AG04450 (cell line): ENCODE results near the gene IFNA7. TPM values are rescaled to one million over a fixed set of nuclear protein-coding genes. Genes with fewer than 3 reads are reported as not detected.
"Not testable (repeated sequence)": the region's sequence is repeated elsewhere in the genome, so short reads cannot be mapped to it uniquely, and the experiment has no call there.

Experiments
- CTCF ChIA-PET: fragments of 300-600, 350-600 bp; formaldehyde crosslinking; extraction: SDS; loops from one replicate; lab custom pipeline; 2022; ENCODE audit warnings: antibody characterized with exemption, inconsistent platforms; lab: Charles Lee
- POLR2A ChIA-PET: fragments of 350-600 bp; formaldehyde crosslinking; extraction: SDS; loops from one replicate; lab custom pipeline; 2021; ENCODE audit warnings: antibody characterized with exemption, inconsistent platforms; lab: Yijun Ruan, JAX
- DNase-seq: peaks from one replicate; pipeline ENCODE4 v3.0.0-alpha.2; 2011; ENCODE audit warnings: low read depth, low spot score
- H3K27ac ChIP-seq: one replicate; pipeline ENCODE4 v1.5.1; 2012; ENCODE audit warnings: low read depth, low read length, control low read depth
- H3K27me3 ChIP-seq: one replicate; pipeline ENCODE4 v1.6.0; 2012; ENCODE audit warnings: low read length; ENCODE audit not compliant: control insufficient read depth, insufficient read depth
- H3K4me3 ChIP-seq: 2 replicates; pipeline ENCODE4 v1.5.1; 2011; ENCODE audit warnings: mild to moderate bottlenecking, low read depth, low read length, control low read depth
- H3K9me3 ChIP-seq: 2 replicates; pipeline ENCODE4 v1.5.1; 2012; ENCODE audit warnings: low read length; ENCODE audit not compliant: control insufficient read depth, insufficient read depth
- polyA plus RNA-seq: library from polyadenylated mRNA; depleted of rRNA; stranded (reverse); fragments of >200 nt; gene quantifications from 2 replicates; pipeline ENCODE4 v1.2.3, GENCODE V29; 2011
- TF ChIP-seq, protein P1 (sequence below): IDR thresholded peaks from 2 replicates; pipeline ENCODE4 v1.5.1; 2011; ENCODE audit warnings: low read depth, low read length, control low read depth, inconsistent platforms

IFNA7 gene
- polyA plus RNA-seq, 1 experiment: not detected

DNA sequence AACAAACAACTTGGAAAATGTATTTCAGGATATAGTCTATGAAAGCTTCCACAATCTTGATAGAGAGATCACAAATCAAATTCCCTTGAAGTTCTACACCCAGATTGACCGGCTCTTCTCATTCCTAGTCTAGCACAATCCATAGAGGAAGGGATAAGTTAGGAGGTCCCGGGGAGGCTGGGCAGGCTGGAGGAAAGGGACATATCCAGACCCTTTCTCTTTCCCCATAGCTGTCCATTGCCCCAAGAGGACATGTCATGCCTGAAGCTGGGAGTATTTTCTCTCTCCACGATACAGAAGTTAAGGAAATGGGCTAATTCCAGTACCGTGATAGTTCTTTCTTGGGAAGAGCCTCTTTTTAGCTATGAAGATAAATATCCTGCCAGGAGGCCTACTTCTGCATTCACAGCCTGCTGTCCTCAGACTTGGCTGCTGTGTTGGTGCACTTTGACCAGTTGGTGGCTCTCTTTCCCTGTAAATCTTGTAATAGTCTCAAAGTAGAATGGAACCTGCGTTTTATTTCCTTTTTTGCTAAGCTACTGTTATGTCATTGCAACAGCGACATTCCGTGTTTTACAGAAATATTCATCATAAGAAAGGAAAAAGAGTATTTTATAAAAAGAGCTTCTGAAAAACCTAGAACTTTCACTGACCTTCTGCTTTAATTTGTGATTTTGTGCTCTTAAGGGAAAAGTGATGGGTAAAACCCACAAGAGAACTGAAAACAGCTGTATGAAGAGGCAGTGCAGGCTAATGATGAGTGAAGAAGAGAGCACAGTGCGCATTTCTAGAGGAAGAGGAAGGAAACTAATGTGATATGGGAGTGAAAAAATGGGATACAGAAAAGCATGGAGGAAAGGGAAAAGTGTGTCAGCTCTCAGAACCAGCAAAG, 33.7 kb upstream of the IFNA7 start:
- POLR2A ChIA-PET, H3K27ac ChIP-seq, H3K4me3 ChIP-seq, H3K9me3 ChIP-seq, H3K27me3 ChIP-seq, DNase-seq: not testable (repeated sequence)
- CTCF ChIA-PET: interaction anchor here (0.5 to 1.5 kb wide), 21 partner anchors 14 to 1008 kb away, joined by 3 to 9 read pairs (median 3); no protein-coding TSS in a partner anchor
- TF ChIP-seq, protein P1, sequence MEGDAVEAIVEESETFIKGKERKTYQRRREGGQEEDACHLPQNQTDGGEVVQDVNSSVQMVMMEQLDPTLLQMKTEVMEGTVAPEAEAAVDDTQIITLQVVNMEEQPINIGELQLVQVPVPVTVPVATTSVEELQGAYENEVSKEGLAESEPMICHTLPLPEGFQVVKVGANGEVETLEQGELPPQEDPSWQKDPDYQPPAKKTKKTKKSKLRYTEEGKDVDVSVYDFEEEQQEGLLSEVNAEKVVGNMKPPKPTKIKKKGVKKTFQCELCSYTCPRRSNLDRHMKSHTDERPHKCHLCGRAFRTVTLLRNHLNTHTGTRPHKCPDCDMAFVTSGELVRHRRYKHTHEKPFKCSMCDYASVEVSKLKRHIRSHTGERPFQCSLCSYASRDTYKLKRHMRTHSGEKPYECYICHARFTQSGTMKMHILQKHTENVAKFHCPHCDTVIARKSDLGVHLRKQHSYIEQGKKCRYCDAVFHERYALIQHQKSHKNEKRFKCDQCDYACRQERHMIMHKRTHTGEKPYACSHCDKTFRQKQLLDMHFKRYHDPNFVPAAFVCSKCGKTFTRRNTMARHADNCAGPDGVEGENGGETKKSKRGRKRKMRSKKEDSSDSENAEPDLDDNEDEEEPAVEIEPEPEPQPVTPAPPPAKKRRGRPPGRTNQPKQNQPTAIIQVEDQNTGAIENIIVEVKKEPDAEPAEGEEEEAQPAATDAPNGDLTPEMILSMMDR: peak; percentile 52

DNA sequence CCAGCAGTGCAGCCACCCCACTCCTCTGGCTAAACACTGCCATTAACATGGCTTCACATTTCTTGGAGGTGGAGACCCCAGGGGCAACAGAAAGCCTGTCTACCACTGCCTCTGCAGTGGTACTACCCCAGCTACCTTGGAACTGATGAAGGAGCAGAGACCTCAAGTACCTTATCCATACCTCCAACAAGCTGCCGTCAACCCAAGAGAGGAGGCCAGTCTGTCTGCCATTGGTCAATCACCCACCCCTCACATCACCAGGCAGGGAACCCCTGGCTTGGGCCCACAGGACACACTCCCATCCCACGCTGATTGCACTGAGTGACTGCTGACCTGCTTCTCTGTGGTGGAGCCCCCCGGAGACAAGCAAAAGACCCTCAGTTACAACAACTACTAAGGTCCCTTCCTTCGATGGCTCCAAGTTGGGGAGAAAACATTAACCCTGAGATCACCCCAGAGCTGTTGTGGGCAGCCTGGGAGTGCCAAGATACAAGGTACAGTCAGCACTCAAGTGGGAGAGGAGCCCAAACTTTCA, 32.2 kb upstream of the IFNA7 start:
- Histone ChIP-seq H3K9me3 (no peaks in the 10 kb centered on the region), H3K27me3 (peaks cover 2% of the 10 kb centered on the region), H3K4me3 (no peak overlapping the region), H3K27ac (no peak overlapping the region)
- CTCF ChIA-PET: no interaction called here
- POLR2A ChIA-PET: no interaction called here
- no peak for DNase-seq
- TF ChIP-seq, protein P1: no peak

DNA sequence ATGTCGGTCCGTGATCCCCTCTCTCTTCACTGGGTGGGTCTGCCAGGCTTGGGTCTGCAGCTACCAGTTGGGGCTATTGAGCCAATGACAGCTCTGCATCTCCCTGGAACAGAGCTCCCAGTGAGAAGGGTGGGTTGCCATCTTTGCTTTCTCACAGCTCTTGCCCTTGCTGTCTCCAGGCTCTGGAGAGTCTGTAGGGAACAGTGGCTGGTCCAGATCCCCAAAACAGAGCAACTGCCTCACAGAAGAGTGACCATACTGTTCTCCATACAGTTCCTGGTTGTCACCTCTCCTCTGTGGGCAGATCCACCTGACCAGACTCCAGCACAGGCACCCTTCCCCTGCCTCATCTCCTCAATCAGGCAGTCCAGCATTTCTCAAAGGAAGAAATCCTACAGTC, 31.3 kb upstream of the IFNA7 start:
- H3K27ac ChIP-seq: no peak overlapping the region
- TF ChIP-seq, protein P1: no peak
- H3K27me3 ChIP-seq: peaks cover 2% of the 10 kb centered on the region
- no peaks in the 10 kb centered on the region for H3K9me3 ChIP-seq
- POLR2A ChIA-PET: no interaction called here
- CTCF ChIA-PET: no interaction called here
- no peak for DNase-seq
- no peak overlapping the region for H3K4me3 ChIP-seq

DNA sequence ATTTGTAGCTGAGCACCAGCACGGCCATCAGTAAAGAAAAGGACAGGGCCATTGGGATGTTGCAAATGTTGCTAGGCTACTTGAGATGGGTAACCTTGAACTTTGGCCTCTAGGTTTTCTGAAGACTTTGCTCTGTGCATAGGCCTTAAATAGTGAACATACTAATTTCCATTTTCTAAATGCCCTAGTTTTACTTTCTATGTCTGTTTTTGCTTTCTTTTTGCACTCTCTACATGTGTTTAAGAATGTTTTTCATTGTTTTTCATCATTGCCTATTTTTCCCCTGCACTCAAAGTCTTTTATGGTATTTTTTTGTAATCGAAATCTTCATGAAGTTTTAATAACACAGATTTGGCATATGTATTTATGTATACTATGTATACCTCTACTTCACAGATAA, 26.1 kb upstream of the IFNA7 start, which contains the start of gene IFNA17:
Gene IFNA17, minus strand, starts transcription at position 101 of the 400 bp plus-strand sequence. Its CDS starts 49 bp downstream, at position 52.
- DNase-seq: no peak
- Histone ChIP-seq H3K9me3 (no peaks in the 10 kb centered on the region), H3K4me3 (no peak within 1 kb of the TSS), H3K27me3 (peaks cover 2% of the 10 kb centered on the region), H3K27ac (no peak within 1 kb of the TSS)
- ChIA-PET POLR2A (no interaction called here), CTCF (no interaction called here)
- TF ChIP-seq, protein P1: no peak

DNA sequence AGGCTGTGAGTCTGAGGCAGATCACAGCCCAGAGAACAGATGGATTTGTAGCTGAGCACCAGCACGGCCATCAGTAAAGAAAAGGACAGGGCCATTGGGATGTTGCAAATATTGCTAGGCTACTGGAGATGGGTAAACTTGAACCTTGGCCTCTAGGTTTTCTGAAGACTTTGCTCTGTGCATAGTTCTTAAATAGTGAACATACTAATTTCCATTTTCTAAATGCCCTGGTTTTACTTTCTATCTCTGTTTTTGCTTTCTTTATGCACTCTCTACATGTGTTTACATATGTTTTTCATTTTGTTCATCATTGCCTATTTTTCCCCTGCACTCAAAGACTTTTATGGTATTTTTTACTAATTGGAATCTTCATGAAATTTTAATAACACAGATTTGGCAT, 15.2 kb upstream of the IFNA7 start, which contains the start of gene IFNA16:
Gene IFNA16, minus strand, starts transcription at position 101 of the 400 bp plus-strand sequence. Its CDS starts 6 bp downstream, at position 95.
- POLR2A ChIA-PET, H3K27ac ChIP-seq, H3K27me3 ChIP-seq, H3K9me3 ChIP-seq, DNase-seq, H3K4me3 ChIP-seq: not testable (repeated sequence)
- CTCF ChIA-PET: interaction anchor here (0.7 to 1.3 kb wide), 2 partner anchors 19 to 22 kb away, joined by 3 to 6 read pairs; no protein-coding TSS in a partner anchor
